Esophagus muscularis mucosa (tissue), 3 donors: ENCODE results near the gene DBH.

ENCODE experiments used
- POLR2AphosphoS5 ChIP-seq, 2 donors: sonication (generic); formaldehyde crosslinking; IDR thresholded peaks; one replicate each; pipeline ENCODE4 v1.6.1; 2017; ENCODE audit warnings: antibody characterized with exemption in 2 of 2
- TF ChIP-seq, protein P1 (sequence below), 3 experiments: fragments of 200-600 bp in 2 of 3; fragments of 450-650 bp in 1 of 3; sonication (generic) in 2 of 3; IDR thresholded peaks; one replicate each; pipeline ENCODE4 v1.5.1; 2017 to 2019; ENCODE audit warnings: antibody characterized with exemption in 3 of 3, mild to moderate bottlenecking in 2 of 3, moderate library complexity in 1 of 3

DNA sequence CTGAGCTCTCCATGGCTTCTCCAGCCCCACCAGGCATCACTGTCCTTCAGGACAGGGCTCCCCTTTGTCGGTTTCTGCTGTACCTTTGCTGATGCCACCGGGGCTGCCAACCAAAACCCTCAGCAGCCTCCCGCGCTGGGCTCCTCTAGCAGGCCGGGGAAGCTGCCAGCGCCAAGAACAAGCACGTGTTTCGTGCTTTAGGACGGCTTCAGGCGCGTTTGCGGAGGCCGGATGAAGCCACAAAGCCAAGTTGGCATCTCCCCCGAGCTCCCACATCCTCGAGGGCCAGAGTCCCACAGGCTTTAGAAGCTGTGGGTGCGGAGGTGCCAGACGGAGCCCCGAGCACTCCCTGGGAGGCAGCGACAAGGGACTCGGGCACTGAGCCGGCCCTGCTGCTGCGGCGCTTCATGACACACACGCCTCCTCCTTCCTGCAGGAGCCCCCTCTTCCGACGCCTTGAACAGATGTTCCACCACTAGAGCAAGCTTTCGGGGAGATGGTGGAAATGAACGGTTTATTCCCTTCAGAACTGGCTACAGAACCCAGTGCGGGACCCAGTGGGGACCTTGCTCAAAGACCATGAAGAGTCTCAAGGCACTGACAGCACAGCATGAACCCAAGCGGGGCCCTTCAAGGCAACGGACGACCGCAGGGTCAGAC is 65.3 kb downstream of the DBH start:
- TF ChIP-seq, protein P1, sequence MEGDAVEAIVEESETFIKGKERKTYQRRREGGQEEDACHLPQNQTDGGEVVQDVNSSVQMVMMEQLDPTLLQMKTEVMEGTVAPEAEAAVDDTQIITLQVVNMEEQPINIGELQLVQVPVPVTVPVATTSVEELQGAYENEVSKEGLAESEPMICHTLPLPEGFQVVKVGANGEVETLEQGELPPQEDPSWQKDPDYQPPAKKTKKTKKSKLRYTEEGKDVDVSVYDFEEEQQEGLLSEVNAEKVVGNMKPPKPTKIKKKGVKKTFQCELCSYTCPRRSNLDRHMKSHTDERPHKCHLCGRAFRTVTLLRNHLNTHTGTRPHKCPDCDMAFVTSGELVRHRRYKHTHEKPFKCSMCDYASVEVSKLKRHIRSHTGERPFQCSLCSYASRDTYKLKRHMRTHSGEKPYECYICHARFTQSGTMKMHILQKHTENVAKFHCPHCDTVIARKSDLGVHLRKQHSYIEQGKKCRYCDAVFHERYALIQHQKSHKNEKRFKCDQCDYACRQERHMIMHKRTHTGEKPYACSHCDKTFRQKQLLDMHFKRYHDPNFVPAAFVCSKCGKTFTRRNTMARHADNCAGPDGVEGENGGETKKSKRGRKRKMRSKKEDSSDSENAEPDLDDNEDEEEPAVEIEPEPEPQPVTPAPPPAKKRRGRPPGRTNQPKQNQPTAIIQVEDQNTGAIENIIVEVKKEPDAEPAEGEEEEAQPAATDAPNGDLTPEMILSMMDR (IDR thresholded peaks at IDR 0.05) = no peak
- TF ChIP-seq POLR2AphosphoS5 (IDR thresholded peaks at IDR 0.05) = no peak
